CD14-positive monocyte (primary cell): ENCODE data around the gene TRAPPC11. TPM values are rescaled to one million over a fixed set of nuclear protein-coding genes. Genes with fewer than 3 reads are reported as not detected.

Source experiments
- DNase-seq, 3 donors: peaks; one replicate each; pipeline ENCODE4 v3.0.0-alpha.2; 2011 to 2022
- H2AFZ ChIP-seq: 2 replicates; pipeline ENCODE4 v1.6.0; 2012; ENCODE audit warnings: mild to moderate bottlenecking, low read depth, low read length, inconsistent platforms; ENCODE audit not compliant: insufficient read depth, poor library complexity, severe bottlenecking
- H3K27ac ChIP-seq, 2 donors: 1 replicate in 1 of 2; 2 replicates in 1 of 2; pipeline ENCODE4 v1.5.1; 2012 to 2013; ENCODE audit warnings: low read length in 2 of 2, control low read depth in 1 of 2, inconsistent platforms in 1 of 2, low read depth in 1 of 2, mild to moderate bottlenecking in 1 of 2
- H3K27me3 ChIP-seq, 2 donors: one replicate each; pipeline versions ENCODE4 v1.6.0 to v1.6.1; 2011 to 2013; ENCODE audit warnings: low read length in 2 of 2; ENCODE audit not compliant: control insufficient read depth in 2 of 2, insufficient read depth in 2 of 2
- H3K36me3 ChIP-seq, 2 donors: replicated peaks in 1 of 2; 1 replicate in 1 of 2; 2 replicates in 1 of 2; pipeline versions ENCODE4 v1.5.1 to v1.6.1; 2012 to 2013; ENCODE audit warnings: low read length in 2 of 2, control low read depth in 1 of 2, inconsistent platforms in 1 of 2, mild to moderate bottlenecking in 1 of 2; ENCODE audit not compliant: insufficient read depth in 2 of 2, control insufficient read depth in 1 of 2
- H3K4me1 ChIP-seq, 2 donors: 1 replicate in 1 of 2; 2 replicates in 1 of 2; pipeline versions ENCODE4 v1.5.1 to v1.6.1; 2012 to 2013; ENCODE audit warnings: low read length in 2 of 2, control low read depth in 1 of 2, inconsistent platforms in 1 of 2, mild to moderate bottlenecking in 1 of 2, moderate library complexity in 1 of 2; ENCODE audit not compliant: insufficient read depth in 2 of 2, control insufficient read depth in 1 of 2
- H3K4me2 ChIP-seq: replicated peaks from 2 replicates; pipeline ENCODE3; 2012; ENCODE audit warnings: low read length, moderate library complexity, mild to moderate bottlenecking; ENCODE audit not compliant: poor library complexity, severe bottlenecking; ENCODE audit errors: extremely low read depth
- H3K4me3 ChIP-seq, 3 experiments: fragments of 200-600 bp in 1 of 3; sonication (generic) in 1 of 3; replicated peaks in 1 of 3; 1 replicate in 2 of 3; 2 replicates in 1 of 3; pipeline ENCODE4 v1.5.1; 2011 to 2013; ENCODE audit warnings: low read length in 3 of 3, mild to moderate bottlenecking in 3 of 3, control low read depth in 2 of 3, low read depth in 2 of 3, inconsistent platforms in 1 of 3, moderate library complexity in 1 of 3
- H3K79me2 ChIP-seq: 2 replicates; pipeline ENCODE4 v1.6.0; 2012; ENCODE audit warnings: mild to moderate bottlenecking, control low read depth, inconsistent platforms, low read length, moderate library complexity; ENCODE audit not compliant: insufficient read depth
- H3K9ac ChIP-seq: 2 replicates; pipeline ENCODE4 v1.6.0; 2017; ENCODE audit warnings: low read length, mild to moderate bottlenecking; ENCODE audit not compliant: insufficient read depth, poor library complexity, severe bottlenecking
- H3K9me3 ChIP-seq, 2 donors: replicated peaks in 1 of 2; 1 replicate in 1 of 2; 2 replicates in 1 of 2; pipeline versions ENCODE4 v1.5.1 to v1.6.1; 2012 to 2013; ENCODE audit warnings: low read length in 2 of 2, control low read depth in 1 of 2; ENCODE audit not compliant: control insufficient read depth in 1 of 2, insufficient read depth in 1 of 2
- H4K20me1 ChIP-seq: 2 replicates; pipeline ENCODE4 v1.6.0; 2012; ENCODE audit warnings: mild to moderate bottlenecking, low read length, control low read depth, moderate library complexity; ENCODE audit not compliant: insufficient read depth
- H3K27ac Mint-ChIP-seq, 7 donors: one replicate each; pipeline ENCODE4 v1.8.0; 2020; ENCODE audit warnings: mild to moderate bottlenecking in 7 of 7, mixed read lengths in 7 of 7, moderate library complexity in 6 of 7, inconsistent platforms in 2 of 7
- H3K27me3 Mint-ChIP-seq, 3 donors: one replicate each; pipeline ENCODE4 v1.8.0; 2021 to 2022; ENCODE audit warnings: low read depth in 3 of 3, mild to moderate bottlenecking in 3 of 3, mixed read lengths in 3 of 3, moderate library complexity in 3 of 3, inconsistent platforms in 1 of 3
- H3K36me3 Mint-ChIP-seq, 2 donors: one replicate each; pipeline ENCODE4 v1.8.0; 2020; ENCODE audit warnings: mixed read lengths in 2 of 2, inconsistent platforms in 1 of 2, mild to moderate bottlenecking in 1 of 2
- H3K4me1 Mint-ChIP-seq: one replicate; pipeline ENCODE4 v1.8.0; 2020; ENCODE audit warnings: mild to moderate bottlenecking, mixed read lengths
- H3K4me3 Mint-ChIP-seq, 2 donors: one replicate each; pipeline ENCODE4 v1.8.0; 2020; ENCODE audit warnings: mild to moderate bottlenecking in 2 of 2, mixed read lengths in 2 of 2, moderate library complexity in 1 of 2
- H3K9me3 Mint-ChIP-seq, 7 donors: one replicate each; pipeline ENCODE4 v1.8.0; 2020 to 2022; ENCODE audit warnings: mixed read lengths in 7 of 7, mild to moderate bottlenecking in 6 of 7, moderate library complexity in 6 of 7, inconsistent platforms in 2 of 7
- WGBS: methylation state at CpG from one replicate; pipeline ENCODE4 v1.1.5; 2013; ENCODE audit warnings: missing lambda C conversion rate; ENCODE audit not compliant: insufficient coverage; 5-methylcytosine and 5-hydroxymethylcytosine counted together
- intact Hi-C, 2 donors: fragments of 100-400 bp; cut with micrococcal nuclease; formaldehyde crosslinking; loops; one replicate each; pipeline versions ENCODE4 v1.15.0 to v1.15.1; 2023
- polyA plus RNA-seq, 3 donors: library from polyadenylated mRNA; depleted of rRNA in 1 of 3; unstranded in 2 of 3; stranded (reverse) in 1 of 3; fragments of 300-500 nt in 2 of 3; fragments of >200 nt in 1 of 3; fragmentation: Illumina TruSeq in 2 of 3; gene quantifications; 1 replicate in 2 of 3; 2 replicates in 1 of 3; pipeline ENCODE4 v1.2.3, GENCODE V29; 2012 to 2021
- TF ChIP-seq, protein P1 (sequence below): fragments of 200-600 bp; IDR thresholded peaks from one replicate; pipeline ENCODE4 v1.8.0; 2022; ENCODE audit warnings: antibody characterized with exemption, mild to moderate bottlenecking

Gene TRAPPC11
- polyA plus RNA-seq, 3 donors = 18.4 to 30.7 (median 29.7) TPM

DNA sequence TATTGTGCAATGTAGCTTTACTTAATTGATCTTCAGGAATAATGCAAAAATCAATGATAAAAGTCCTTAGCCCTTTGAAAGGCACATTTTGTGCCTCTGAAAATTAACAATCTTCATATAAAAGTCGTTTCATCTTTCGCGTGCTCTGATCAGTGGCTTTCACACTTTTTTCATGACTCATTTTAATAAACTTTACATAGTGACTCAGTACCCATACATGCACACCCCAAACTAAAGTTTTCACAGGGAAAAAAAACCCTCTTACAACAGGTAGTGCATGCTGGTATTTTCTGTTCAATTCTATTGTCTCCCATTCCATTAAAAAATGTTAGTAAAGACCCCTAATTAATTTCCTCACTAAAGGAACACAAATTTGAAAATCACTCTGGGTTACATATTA lies 21.6 kb upstream of the TRAPPC11 start:
- no peaks in the 10 kb centered on the region for H3K4me1 Mint-ChIP-seq
- peaks cover 7 to 13% of the 10 kb centered on the region in 2 donors for H3K36me3 Mint-ChIP-seq
- no peaks in the 10 kb centered on the region for H4K20me1 ChIP-seq
- DNase-seq = no peak
- H3K27me3 Mint-ChIP-seq = peaks cover 0 to 2% (median 0%) of the 10 kb centered on the region in 3 donors
- H3K27ac ChIP-seq = no peak overlapping the region
- intact Hi-C loops = no loop called here
- no peaks in the 10 kb centered on the region for H3K9me3 ChIP-seq
- no peak overlapping the region for H3K9ac ChIP-seq
- H2AFZ ChIP-seq = no peak overlapping the region
- no peak overlapping the region for H3K27ac Mint-ChIP-seq
- H3K27me3 ChIP-seq = no peaks in the 10 kb centered on the region
- no peaks in the 10 kb centered on the region for H3K4me1 ChIP-seq
- H3K9me3 Mint-ChIP-seq = peaks cover 0 to 2% (median 0%) of the 10 kb centered on the region in 7 donors
- peaks cover 1 to 4% of the 10 kb centered on the region in 2 donors for H3K36me3 ChIP-seq
- 95% methylated on average over 3 of the region's 3 CpGs for WGBS
- TF ChIP-seq, protein P1, sequence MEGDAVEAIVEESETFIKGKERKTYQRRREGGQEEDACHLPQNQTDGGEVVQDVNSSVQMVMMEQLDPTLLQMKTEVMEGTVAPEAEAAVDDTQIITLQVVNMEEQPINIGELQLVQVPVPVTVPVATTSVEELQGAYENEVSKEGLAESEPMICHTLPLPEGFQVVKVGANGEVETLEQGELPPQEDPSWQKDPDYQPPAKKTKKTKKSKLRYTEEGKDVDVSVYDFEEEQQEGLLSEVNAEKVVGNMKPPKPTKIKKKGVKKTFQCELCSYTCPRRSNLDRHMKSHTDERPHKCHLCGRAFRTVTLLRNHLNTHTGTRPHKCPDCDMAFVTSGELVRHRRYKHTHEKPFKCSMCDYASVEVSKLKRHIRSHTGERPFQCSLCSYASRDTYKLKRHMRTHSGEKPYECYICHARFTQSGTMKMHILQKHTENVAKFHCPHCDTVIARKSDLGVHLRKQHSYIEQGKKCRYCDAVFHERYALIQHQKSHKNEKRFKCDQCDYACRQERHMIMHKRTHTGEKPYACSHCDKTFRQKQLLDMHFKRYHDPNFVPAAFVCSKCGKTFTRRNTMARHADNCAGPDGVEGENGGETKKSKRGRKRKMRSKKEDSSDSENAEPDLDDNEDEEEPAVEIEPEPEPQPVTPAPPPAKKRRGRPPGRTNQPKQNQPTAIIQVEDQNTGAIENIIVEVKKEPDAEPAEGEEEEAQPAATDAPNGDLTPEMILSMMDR = no peak
- no peak overlapping the region for H3K4me2 ChIP-seq
- H3K4me3 ChIP-seq = no peak overlapping the region
- no peak overlapping the region for H3K4me3 Mint-ChIP-seq
- no peaks in the 10 kb centered on the region for H3K79me2 ChIP-seq

DNA sequence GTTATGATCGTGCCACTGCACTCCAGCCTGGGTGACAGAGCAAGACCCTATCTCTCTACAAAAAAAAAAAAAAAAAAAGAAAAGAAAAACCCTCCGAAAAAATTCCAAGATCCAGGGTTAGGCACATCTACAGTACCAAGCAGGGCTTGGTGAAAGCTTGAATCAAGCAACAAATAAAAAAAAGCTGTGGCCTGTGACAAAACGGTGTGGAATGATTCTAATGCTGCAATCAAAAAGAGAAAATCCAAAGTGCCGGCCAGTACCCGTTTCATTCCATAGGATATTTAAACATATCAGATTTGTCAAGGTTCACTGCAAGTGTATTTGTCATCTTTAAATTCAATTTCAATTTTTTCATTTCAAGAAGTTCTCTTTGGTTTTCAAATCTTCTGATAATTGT lies 20.7 kb upstream of the TRAPPC11 start:
- TF ChIP-seq, protein P1 = no peak
- H3K4me3 ChIP-seq = no peak overlapping the region
- H3K27me3 ChIP-seq = no peaks in the 10 kb centered on the region
- H3K27ac ChIP-seq = no peak overlapping the region
- no CpG with 5 or more reads among the region's 5 CpGs for WGBS
- Mint-ChIP-seq H3K4me3 (no peak overlapping the region), H3K9me3 (peaks cover 0 to 2% (median 0%) of the 10 kb centered on the region in 7 donors), H3K27me3 (peaks cover 0 to 2% (median 0%) of the 10 kb centered on the region in 3 donors), H3K4me1 (no peaks in the 10 kb centered on the region), H3K36me3 (peaks cover 12 to 15% of the 10 kb centered on the region in 2 donors), H3K27ac (no peak overlapping the region)
- intact Hi-C loops = no loop called here
- no peak for DNase-seq
- no peak overlapping the region for H2AFZ ChIP-seq
- no peaks in the 10 kb centered on the region for H4K20me1 ChIP-seq
- no peaks in the 10 kb centered on the region for H3K9me3 ChIP-seq
- H3K4me2 ChIP-seq = no peak overlapping the region
- H3K36me3 ChIP-seq = peaks cover 2 to 7% of the 10 kb centered on the region in 2 donors
- H3K9ac ChIP-seq = no peak overlapping the region
- H3K79me2 ChIP-seq = no peaks in the 10 kb centered on the region
- H3K4me1 ChIP-seq = no peaks in the 10 kb centered on the region
